Measurements from ENCODE around the gene CST8. TPM values are rescaled to one million over a fixed set of nuclear protein-coding genes. Genes with fewer than 3 reads are reported as not detected.

CST8 gene
- total RNA-seq, 1 donor from 2014 or later: not detected

GRCh38 chr20:23542801-23543200, 51.9 kb downstream of the CST8 start:
- no peak for DNase-seq
- no peaks in the 10 kb centered on the region for H3K9me3 Mint-ChIP-seq
- no peak overlapping the region for H3K4me3 Mint-ChIP-seq
- H3K36me3 Mint-ChIP-seq (ENCODE audit: low read depth): no peaks in the 10 kb centered on the region
- intact Hi-C loops (cut with micrococcal nuclease): no loop called here
- H3K27ac Mint-ChIP-seq: no peak overlapping the region
- no peaks in the 10 kb centered on the region for H3K4me1 Mint-ChIP-seq
- peaks cover 4% of the 10 kb centered on the region for H3K27me3 Mint-ChIP-seq

- H3K27me3 Mint-ChIP-seq: peaks cover 4% of the 10 kb centered on the region
- H3K9me3 Mint-ChIP-seq: no peaks in the 10 kb centered on the region
- no peak overlapping the region for H3K4me3 Mint-ChIP-seq
- intact Hi-C loops (cut with micrococcal nuclease): no loop called here
- no peak for DNase-seq
- no peaks in the 10 kb centered on the region for H3K36me3 Mint-ChIP-seq (ENCODE audit: low read depth)
- no peak overlapping the region for H3K27ac Mint-ChIP-seq
- no peaks in the 10 kb centered on the region for H3K4me1 Mint-ChIP-seq
Observed at GRCh38 chr20:23544133-23544532, 53.2 kb downstream of the CST8 start.

Other genes starting within 250 kb of the CST8 start
- 57.0 and 59.9 TPM in 2 replicates for gene NXT1, start 140.3 kb upstream of the CST8 start, total RNA-seq
- gene GZF1, start 128.9 kb upstream of the CST8 start, total RNA-seq: 10.3 and 14.7 TPM in 2 replicates
- 13.6 and 14.2 TPM in 2 replicates for gene NAPB, start 69.6 kb upstream of the CST8 start, total RNA-seq
- not detected in 2 replicates for gene CSTL1, start 51.4 kb upstream of the CST8 start, total RNA-seq
- gene CST11, start 38.2 kb upstream of the CST8 start, total RNA-seq: not detected in 2 replicates
- gene CST9L, start 77.4 kb downstream of the CST8 start, total RNA-seq: not detected in 2 replicates
- not detected in 2 replicates for gene CST9, start 114.8 kb downstream of the CST8 start, total RNA-seq
- gene CST3, start 146.8 kb downstream of the CST8 start, total RNA-seq: 0.72 and 0.95 TPM in 2 replicates
- not detected in 2 replicates for gene CST4, start 197.9 kb downstream of the CST8 start, total RNA-seq

Data from activated CD4-positive, alpha-beta T cell treated with anti-CD3 and anti-CD28 coated beads, Interleukin-2, amount 10 ng/mL, durations not matched to agents 24 days and 14 days (primary cell).